DND-41 (cell line): ENCODE measurements around the gene IGFBP5.

Experiments
- ATAC-seq: fragments of 200-7000 bp; cut with Tn5 transposase; 3 replicates; pipeline ENCODE4 v1.9.1; 2021; ENCODE audit warnings: low read depth; ENCODE audit not compliant: insufficient read depth
- DNase-seq: peaks from one replicate; pipeline ENCODE4 v3.0.0-alpha.2; 2020
- H2AFZ ChIP-seq: 2 replicates; pipeline ENCODE4 v1.6.0; 2012; ENCODE audit warnings: low read depth, low read length
- H3K27ac ChIP-seq: 2 replicates; pipeline ENCODE4 v1.5.1; 2012; ENCODE audit warnings: low read length, inconsistent platforms
- H3K27me3 ChIP-seq: fragments of 200-600 bp; sonication (generic); 2 replicates; pipeline ENCODE4 v1.6.0; 2012; ENCODE audit warnings: low read length, mild to moderate bottlenecking, inconsistent platforms; ENCODE audit not compliant: insufficient read depth, poor library complexity
- H3K36me3 ChIP-seq: 2 replicates; pipeline ENCODE4 v1.5.1; 2012; ENCODE audit warnings: low read length, inconsistent platforms; ENCODE audit not compliant: insufficient read depth
- H3K4me1 ChIP-seq: 2 replicates; pipeline ENCODE4 v1.5.1; 2012; ENCODE audit warnings: mild to moderate bottlenecking, low read length; ENCODE audit not compliant: insufficient read depth
- H3K4me2 ChIP-seq: 2 replicates; pipeline ENCODE4 v1.6.0; 2012; ENCODE audit warnings: mild to moderate bottlenecking, moderate library complexity, low read length, inconsistent platforms; ENCODE audit not compliant: insufficient read depth
- H3K4me3 ChIP-seq, 2 experiments: fragments of 200-600 bp in 1 of 2; shearing (Covaris generic) in 1 of 2; 2 replicates each; pipeline ENCODE4 v1.5.1; 2012 to 2016; ENCODE audit warnings: inconsistent platforms in 2 of 2, low read length in 2 of 2, mild to moderate bottlenecking in 2 of 2, low read depth in 1 of 2, moderate library complexity in 1 of 2
- H3K79me2 ChIP-seq: 2 replicates; pipeline ENCODE4 v1.6.0; 2012; ENCODE audit warnings: low read length, inconsistent platforms; ENCODE audit not compliant: insufficient read depth
- H3K9ac ChIP-seq: 2 replicates; pipeline ENCODE4 v1.6.0; 2012; ENCODE audit warnings: low read depth, mild to moderate bottlenecking, inconsistent platforms, low read length, moderate library complexity
- H3K9me3 ChIP-seq: 2 replicates; pipeline ENCODE4 v1.5.1; 2012; ENCODE audit warnings: low read length, moderate library complexity, mild to moderate bottlenecking, inconsistent platforms; ENCODE audit not compliant: insufficient read depth, severe bottlenecking
- H4K20me1 ChIP-seq: 2 replicates; pipeline ENCODE4 v1.6.0; 2012; ENCODE audit warnings: low read length; ENCODE audit not compliant: insufficient read depth
- CTCF ChIP-seq: IDR thresholded peaks from 2 replicates; pipeline ENCODE4 v1.5.1; 2012; ENCODE audit warnings: borderline replicate concordance, low read length, moderate library complexity, mild to moderate bottlenecking; ENCODE audit not compliant: poor library complexity, severe bottlenecking; ENCODE audit errors: extremely low read depth
- EZH2 ChIP-seq: IDR thresholded peaks from 3 replicates; pipeline ENCODE4 v1.6.1; 2012; ENCODE audit warnings: borderline replicate concordance, low read depth, mild to moderate bottlenecking, moderate library complexity, low read length, inconsistent platforms; ENCODE audit not compliant: severe bottlenecking

Gene IGFBP5

DNA sequence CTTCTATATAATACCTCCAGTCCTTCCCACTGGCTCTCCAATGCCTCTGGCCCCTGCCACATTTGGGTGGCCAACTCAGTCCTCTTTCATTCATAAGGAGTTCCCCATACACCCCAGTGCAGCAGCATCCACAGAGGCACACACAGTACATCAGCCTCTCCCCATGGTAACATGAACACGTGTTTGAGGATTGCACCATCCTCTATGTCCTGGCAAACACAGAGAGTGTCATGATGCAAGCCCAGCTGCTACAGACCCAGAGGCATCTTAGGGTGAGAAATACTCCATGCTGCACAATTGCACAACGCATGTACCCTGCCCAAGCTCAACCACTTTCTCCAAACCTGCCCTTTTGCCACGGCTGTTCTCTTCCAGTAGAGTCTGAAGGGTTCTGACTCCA, 11.5 kb downstream of the IGFBP5 start:
- DNase-seq (no peak), ATAC-seq (no peak)
- Histone ChIP-seq H3K27me3 (peaks cover 13% of the 10 kb centered on the region), H3K4me2 (no peak overlapping the region), H2AFZ (no peak overlapping the region), H3K27ac (no peak overlapping the region), H3K4me3 (no peak overlapping the region), H3K9ac (no peak overlapping the region), H3K36me3 (no peaks in the 10 kb centered on the region), H4K20me1 (no peaks in the 10 kb centered on the region; the same call in 1 of the 2 replicates), H3K79me2 (no peaks in the 10 kb centered on the region), H3K9me3 (no peaks in the 10 kb centered on the region), H3K4me1 (0 out of 2 replicates have a peak, but pooled peaks cover 6% of the 10 kb centered on the region)
- TF ChIP-seq EZH2 (no peak), CTCF (no peak)

DNA sequence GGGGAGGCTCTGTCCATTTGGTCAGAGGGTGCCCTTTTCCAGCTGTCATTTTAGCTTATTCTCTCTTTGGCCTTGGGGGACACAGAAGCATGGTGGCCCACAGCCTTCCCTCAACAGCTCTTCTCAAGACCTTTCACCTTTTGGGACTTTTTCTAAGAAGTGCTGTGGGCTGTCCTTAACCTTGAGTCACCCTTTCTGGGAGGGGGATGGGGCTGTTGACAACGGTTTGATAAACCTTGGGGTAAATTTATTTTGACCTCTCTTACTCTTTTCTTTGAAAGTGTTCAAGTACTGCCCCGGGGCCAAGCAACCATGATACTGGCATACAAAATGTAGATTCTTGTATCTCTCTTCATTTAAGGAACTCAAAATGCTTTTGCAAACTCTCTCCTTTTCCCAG, 13.7 kb downstream of the IGFBP5 start:
- DNase-seq (no peak), ATAC-seq (no peak)
- Histone ChIP-seq H3K4me3 (no peak overlapping the region), H3K4me1 (0 out of 2 replicates have a peak, but pooled peaks cover 6% of the 10 kb centered on the region), H3K4me2 (no peak overlapping the region), H3K27ac (no peak overlapping the region), H4K20me1 (no peaks in the 10 kb centered on the region; the same call in 1 of the 2 replicates), H3K79me2 (no peaks in the 10 kb centered on the region), H3K36me3 (no peaks in the 10 kb centered on the region), H3K9ac (no peak overlapping the region), H3K9me3 (no peaks in the 10 kb centered on the region), H3K27me3 (peaks cover 6% of the 10 kb centered on the region), H2AFZ (no peak overlapping the region)
- TF ChIP-seq CTCF = no peak
- no peak for TF ChIP-seq EZH2

- Histone ChIP-seq H3K79me2 (no peaks in the 10 kb centered on the region), H3K4me3 (no peak overlapping the region), H4K20me1 (no peaks in the 10 kb centered on the region; the same call in 1 of the 2 replicates), H3K4me2 (no peak overlapping the region), H3K36me3 (no peaks in the 10 kb centered on the region), H3K27me3 (peaks cover 6% of the 10 kb centered on the region), H2AFZ (no peak overlapping the region), H3K9ac (no peak overlapping the region), H3K9me3 (no peaks in the 10 kb centered on the region), H3K4me1 (0 out of 2 replicates have a peak, but pooled peaks cover 6% of the 10 kb centered on the region), H3K27ac (no peak overlapping the region)
- no peak for TF ChIP-seq CTCF
- DNase-seq (no peak), ATAC-seq (no peak)
These were observed 14.3 kb downstream of the IGFBP5 start for GRCh38 chr2:216680951-216681629.
